Cardiac muscle cell (in vitro differentiated cells and primary cell): Measurements from ENCODE around the gene ANKRD13C. TPM values are rescaled to one million over a fixed set of nuclear protein-coding genes. Genes with fewer than 3 reads are reported as not detected.
A peak's percentile ranks its signal among the peaks of the same experiment; 100 is the strongest.
"Not testable (repeated sequence)": the region's sequence is repeated elsewhere in the genome, so short reads cannot be mapped to it uniquely, and the experiment has no call there.

ENCODE experiments used
- DNase-seq, 2 donors: peaks; one replicate each; pipeline versions ENCODE4 v3.0.0 to v3.0.0-alpha.2; 2010 to 2017; ENCODE audit warnings: low read depth in 1 of 2, low spot score in 1 of 2
- H3K27ac ChIP-seq: fragments of 200-600 bp; sonication (generic); 2 replicates; pipeline ENCODE4 v1.5.1; 2016
- H3K27me3 ChIP-seq: fragments of 200-600 bp; sonication (generic); 2 replicates; pipeline ENCODE4 v1.6.0; 2016; ENCODE audit warnings: control low read depth
- H3K36me3 ChIP-seq: fragments of 200-600 bp; sonication (generic); 2 replicates; pipeline ENCODE4 v1.5.1; 2016; ENCODE audit warnings: control low read depth
- H3K4me1 ChIP-seq: fragments of 200-600 bp; sonication (generic); 2 replicates; pipeline ENCODE4 v1.8.1; 2017; ENCODE audit warnings: low read depth, mild to moderate bottlenecking, mixed run types
- H3K4me3 ChIP-seq: fragments of 200-600 bp; sonication (generic); 2 replicates; pipeline ENCODE4 v1.5.1; 2016; ENCODE audit warnings: mild to moderate bottlenecking
- H3K9me3 ChIP-seq: fragments of 200-600 bp; sonication (generic); 2 replicates; pipeline ENCODE4 v1.5.1; 2017; ENCODE audit warnings: low read depth, mild to moderate bottlenecking, control low read depth
- polyA plus RNA-seq: library from polyadenylated mRNA; unstranded; fragments of >200 nt; fragmentation: Nextera tagmentation; extraction: Ambion mirVana; gene quantifications from 2 replicates; pipeline ENCODE4 v1.2.1, GENCODE V29; 2016
- total RNA-seq: library from RNA; depleted of rRNA; stranded (reverse); fragments of >200 nt; gene quantifications from 2 replicates; pipeline ENCODE4 v1.2.3, GENCODE V29; 2016
- TF ChIP-seq, protein P1 (sequence below): IDR thresholded peaks from 2 replicates; pipeline ENCODE4 v1.5.1; 2012; ENCODE audit warnings: low read depth, mild to moderate bottlenecking, low read length

The ANKRD13C gene
- total and polyA plus RNA-seq, 2 experiments from 2014 or later: 18.2 to 26.3 TPM

DNA sequence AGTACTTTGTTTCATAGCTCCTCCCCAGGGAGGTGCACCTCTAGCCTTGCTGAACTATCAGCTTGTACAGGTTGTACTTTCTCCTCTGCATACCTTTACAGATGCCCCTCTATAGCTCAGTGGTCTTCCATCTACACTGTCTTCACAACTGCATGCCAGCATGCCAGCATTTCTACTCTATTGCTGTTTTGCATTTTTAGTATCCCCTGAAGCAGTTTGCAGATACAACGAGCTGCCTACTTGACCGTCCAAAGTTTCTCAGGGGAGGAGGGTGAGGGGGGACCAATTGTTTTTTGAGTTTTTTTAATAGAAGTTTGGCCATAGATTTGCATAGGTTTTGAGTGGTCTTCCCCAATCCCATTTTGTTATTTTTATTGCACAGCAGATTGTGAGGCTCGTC lies 29.0 kb upstream of the ANKRD13C start:
- no peak overlapping the region for H3K27ac ChIP-seq
- H3K27me3 ChIP-seq: no peaks in the 10 kb centered on the region
- TF ChIP-seq, protein P1, sequence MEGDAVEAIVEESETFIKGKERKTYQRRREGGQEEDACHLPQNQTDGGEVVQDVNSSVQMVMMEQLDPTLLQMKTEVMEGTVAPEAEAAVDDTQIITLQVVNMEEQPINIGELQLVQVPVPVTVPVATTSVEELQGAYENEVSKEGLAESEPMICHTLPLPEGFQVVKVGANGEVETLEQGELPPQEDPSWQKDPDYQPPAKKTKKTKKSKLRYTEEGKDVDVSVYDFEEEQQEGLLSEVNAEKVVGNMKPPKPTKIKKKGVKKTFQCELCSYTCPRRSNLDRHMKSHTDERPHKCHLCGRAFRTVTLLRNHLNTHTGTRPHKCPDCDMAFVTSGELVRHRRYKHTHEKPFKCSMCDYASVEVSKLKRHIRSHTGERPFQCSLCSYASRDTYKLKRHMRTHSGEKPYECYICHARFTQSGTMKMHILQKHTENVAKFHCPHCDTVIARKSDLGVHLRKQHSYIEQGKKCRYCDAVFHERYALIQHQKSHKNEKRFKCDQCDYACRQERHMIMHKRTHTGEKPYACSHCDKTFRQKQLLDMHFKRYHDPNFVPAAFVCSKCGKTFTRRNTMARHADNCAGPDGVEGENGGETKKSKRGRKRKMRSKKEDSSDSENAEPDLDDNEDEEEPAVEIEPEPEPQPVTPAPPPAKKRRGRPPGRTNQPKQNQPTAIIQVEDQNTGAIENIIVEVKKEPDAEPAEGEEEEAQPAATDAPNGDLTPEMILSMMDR: no peak
- H3K9me3 ChIP-seq: no peaks in the 10 kb centered on the region
- no peaks in the 10 kb centered on the region for H3K4me1 ChIP-seq
- no peaks in the 10 kb centered on the region for H3K36me3 ChIP-seq
- DNase-seq: no peak
- H3K4me3 ChIP-seq: no peak overlapping the region

DNA sequence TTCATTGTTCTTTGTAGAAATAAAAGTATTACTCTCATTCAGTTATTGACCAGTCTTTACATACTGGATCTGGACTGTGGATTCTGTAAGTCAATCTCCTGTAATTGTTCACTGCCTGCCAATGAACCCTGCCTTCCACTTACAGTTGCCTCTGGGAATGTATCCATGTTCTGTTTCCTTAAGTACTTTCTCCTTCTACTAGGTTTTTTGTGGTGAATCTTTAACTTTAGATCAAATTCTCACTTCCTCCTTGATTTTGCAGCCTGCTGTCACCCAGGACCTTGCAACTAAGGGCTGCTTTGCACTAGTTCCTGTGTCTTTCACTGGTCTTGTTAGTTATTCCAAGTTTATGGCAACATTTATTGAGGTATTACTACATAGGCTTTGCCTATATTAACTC lies 28.2 kb upstream of the ANKRD13C start:
- Histone ChIP-seq H3K27ac (no peak overlapping the region), H3K9me3 (no peaks in the 10 kb centered on the region), H3K4me1 (no peaks in the 10 kb centered on the region), H3K27me3 (no peaks in the 10 kb centered on the region), H3K36me3 (no peaks in the 10 kb centered on the region), H3K4me3 (no peak overlapping the region)
- TF ChIP-seq, protein P1: no peak
- no peak for DNase-seq

DNA sequence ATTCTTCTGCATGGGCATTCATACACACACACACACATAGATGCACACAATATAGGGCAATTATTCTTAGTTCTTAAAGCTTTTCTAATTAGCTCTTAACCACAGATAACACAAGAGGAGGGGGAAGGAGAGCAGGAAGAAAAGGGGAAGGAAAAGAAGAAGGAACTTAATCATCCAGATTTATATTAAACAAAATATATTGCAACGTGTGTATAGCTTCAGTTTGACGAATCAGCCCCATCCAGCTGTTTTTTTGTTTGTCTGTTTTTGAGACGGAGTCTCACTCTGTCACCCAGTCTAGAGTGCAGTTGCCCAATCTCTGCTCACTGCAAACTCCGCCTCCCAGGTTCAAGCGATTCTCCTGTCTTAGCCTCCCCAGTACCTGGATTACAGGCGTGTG lies 21.7 kb upstream of the ANKRD13C start:
- Histone ChIP-seq H3K27ac (no peak overlapping the region), H3K27me3 (no peaks in the 10 kb centered on the region), H3K4me1 (no peaks in the 10 kb centered on the region), H3K36me3 (no peaks in the 10 kb centered on the region), H3K4me3 (no peak overlapping the region), H3K9me3 (no peaks in the 10 kb centered on the region)
- DNase-seq: no peak
- TF ChIP-seq, protein P1: no peak

DNA sequence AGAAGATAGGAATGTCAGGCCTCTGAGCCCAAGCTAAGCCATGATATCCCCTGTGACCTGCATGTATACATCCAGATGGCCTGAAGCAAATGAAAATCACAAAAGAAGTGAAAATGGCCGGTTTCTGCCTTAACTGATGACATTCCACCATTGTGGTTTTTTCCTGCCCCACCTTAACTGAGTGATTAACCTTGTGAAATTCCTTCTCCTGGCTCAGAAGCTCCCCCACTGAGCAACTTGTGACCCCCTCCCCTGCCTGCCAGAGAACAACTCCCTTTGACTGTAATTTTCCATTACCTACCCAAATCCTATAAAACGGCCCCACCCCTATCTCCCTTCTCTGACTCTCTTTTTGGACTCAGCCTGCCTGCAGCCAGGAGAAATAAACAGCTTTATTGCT lies 19.1 kb upstream of the ANKRD13C start:
- DNase-seq, H3K27me3 ChIP-seq, H3K27ac ChIP-seq: not testable (repeated sequence)

DNA sequence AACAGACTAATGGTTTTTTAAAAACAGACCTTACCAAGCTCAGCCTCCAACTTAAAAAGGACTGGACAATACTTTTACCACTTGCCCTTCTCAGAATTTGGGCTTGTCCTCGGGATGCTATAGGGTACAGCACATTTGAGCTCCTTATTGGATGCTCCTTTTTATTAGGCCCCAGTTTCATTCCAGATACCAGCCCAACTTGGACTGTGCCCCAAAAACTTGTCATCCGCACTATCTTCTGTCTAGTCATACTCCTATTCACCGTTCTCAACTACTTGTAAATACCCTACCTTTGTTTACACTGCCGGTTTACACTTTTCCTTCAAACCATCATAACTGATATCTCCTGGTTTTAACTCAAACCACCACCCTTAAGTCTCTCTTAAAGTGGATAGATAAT lies 17.9 kb upstream of the ANKRD13C start:
- no peak for DNase-seq
- H3K4me3 ChIP-seq: no peak overlapping the region
- TF ChIP-seq, protein P1: no peak
- H3K27ac ChIP-seq: no peak overlapping the region
- no peaks in the 10 kb centered on the region for H3K9me3 ChIP-seq
- no peaks in the 10 kb centered on the region for H3K27me3 ChIP-seq
- H3K36me3 ChIP-seq: no peaks in the 10 kb centered on the region
- H3K4me1 ChIP-seq: no peaks in the 10 kb centered on the region

More for the DNA sequence above, 19.1 kb upstream of the ANKRD13C start:
- not testable (repeated sequence) for H3K4me1 ChIP-seq, H3K9me3 ChIP-seq, H3K4me3 ChIP-seq, H3K36me3 ChIP-seq

DNA sequence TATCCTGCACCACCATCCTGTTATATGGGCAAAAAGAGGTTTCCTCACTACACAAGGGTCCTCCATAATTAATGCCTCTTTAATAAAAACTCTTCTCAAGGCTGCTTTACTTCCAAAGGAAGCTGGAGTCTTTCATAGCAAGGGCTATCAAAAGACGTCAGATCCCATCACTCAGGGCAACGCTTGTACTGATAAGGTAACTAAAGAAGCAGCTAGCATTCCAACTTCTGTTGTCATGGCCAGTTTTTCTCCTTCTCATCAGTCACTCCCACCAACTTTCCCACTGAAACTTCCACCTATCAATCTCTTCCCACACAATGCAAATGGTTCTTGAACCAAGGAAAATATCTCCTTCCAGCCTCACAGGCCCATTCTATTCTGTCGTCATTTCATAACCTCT lies 17.1 kb upstream of the ANKRD13C start:
- peak in 1 of 2 donors; percentile 25 for DNase-seq

DNA sequence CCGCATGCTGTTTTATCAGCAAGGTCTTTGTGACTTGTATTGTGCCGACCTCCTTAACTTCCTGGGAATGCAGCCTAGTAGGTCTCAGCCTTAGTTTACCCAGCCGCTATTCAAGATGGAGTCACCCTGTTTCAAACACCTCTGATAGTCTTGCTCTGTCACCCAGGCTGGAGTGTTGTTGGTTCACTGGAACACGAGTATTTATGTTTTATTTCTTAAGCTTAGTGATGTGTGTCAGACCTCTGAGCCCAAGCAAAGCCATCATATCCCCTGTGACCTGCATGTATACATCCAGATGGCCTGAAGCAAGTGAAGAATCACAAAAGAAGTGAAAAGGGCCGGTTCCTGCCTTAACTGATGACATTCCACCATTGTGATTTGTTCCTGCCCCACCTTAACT lies 12.9 kb upstream of the ANKRD13C start:
- H3K4me1 ChIP-seq, H3K27ac ChIP-seq, H3K27me3 ChIP-seq, H3K4me3 ChIP-seq, H3K36me3 ChIP-seq, DNase-seq, H3K9me3 ChIP-seq: not testable (repeated sequence)

More for the DNA sequence above, 17.1 kb upstream of the ANKRD13C start:
- not testable (repeated sequence) for H3K27me3 ChIP-seq, H3K4me3 ChIP-seq, H3K9me3 ChIP-seq, H3K27ac ChIP-seq, H3K36me3 ChIP-seq, H3K4me1 ChIP-seq

DNA sequence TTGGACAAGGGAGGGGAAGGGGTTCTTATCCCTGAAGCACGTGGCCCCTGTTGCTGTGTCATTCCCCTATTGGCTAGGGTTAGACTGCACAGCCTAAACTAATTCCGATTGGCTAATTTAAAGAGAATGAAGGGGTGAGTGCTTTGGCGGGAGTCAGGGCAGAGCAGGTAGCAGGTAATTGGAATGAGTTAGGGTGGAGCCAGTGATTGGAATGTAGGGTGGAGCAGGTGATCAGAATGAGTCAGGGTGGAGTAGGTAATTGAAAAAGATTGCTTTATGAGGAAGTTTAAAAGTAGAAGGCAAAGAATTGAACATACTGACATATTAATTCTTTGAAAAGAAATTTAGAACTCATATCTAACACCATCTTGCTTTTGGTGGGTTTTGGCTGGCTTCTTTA lies 12.5 kb upstream of the ANKRD13C start:
- not testable (repeated sequence) for DNase-seq, H3K36me3 ChIP-seq, H3K27ac ChIP-seq, H3K27me3 ChIP-seq, H3K4me1 ChIP-seq, H3K4me3 ChIP-seq, H3K9me3 ChIP-seq

DNA sequence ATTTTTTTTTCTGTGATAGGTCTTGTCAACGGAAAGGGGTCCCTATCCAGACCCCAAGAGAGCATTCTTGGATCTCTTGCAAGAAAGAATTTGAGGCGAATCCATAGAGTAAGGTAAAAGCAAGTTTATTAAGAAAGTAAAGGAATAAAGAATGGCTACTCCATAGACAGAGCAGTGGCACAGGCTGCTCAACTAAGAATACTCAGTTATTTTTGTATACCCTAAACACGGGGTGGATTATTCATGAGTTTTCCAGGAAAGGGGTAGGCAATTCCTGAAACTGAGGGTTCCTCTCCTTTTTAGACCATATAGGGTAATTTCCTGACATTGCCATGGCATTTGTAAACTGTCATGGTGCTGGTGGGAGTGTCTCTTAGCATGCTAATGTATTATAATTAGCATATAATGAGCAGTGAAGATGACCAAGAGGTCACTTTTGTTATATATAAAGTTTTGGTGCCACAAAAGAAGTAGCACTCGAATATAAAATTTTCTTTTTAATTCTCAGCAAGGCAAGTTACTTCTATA lies 12.0 kb upstream of the ANKRD13C start:
- H3K9me3 ChIP-seq, H3K27ac ChIP-seq, H3K36me3 ChIP-seq, DNase-seq, H3K4me3 ChIP-seq, H3K27me3 ChIP-seq, H3K4me1 ChIP-seq: not testable (repeated sequence)
